Measurements from ENCODE around the gene RXRA. TPM values are rescaled to one million over a fixed set of nuclear protein-coding genes. Genes with fewer than 3 reads are reported as not detected.

Gene RXRA
- total and polyA plus RNA-seq, 2 of the 4 experiments (the other 2 are of a cell fraction): 7.5 to 17.9 TPM

- TF ChIP-seq MAFK (IDR thresholded peaks at IDR 0.05; ENCODE audit: low read depth, low read length): no peak
Measured at GRCh38 chr9:134306636-134307600, 19.3 kb upstream of the RXRA start (continued).

DNA sequence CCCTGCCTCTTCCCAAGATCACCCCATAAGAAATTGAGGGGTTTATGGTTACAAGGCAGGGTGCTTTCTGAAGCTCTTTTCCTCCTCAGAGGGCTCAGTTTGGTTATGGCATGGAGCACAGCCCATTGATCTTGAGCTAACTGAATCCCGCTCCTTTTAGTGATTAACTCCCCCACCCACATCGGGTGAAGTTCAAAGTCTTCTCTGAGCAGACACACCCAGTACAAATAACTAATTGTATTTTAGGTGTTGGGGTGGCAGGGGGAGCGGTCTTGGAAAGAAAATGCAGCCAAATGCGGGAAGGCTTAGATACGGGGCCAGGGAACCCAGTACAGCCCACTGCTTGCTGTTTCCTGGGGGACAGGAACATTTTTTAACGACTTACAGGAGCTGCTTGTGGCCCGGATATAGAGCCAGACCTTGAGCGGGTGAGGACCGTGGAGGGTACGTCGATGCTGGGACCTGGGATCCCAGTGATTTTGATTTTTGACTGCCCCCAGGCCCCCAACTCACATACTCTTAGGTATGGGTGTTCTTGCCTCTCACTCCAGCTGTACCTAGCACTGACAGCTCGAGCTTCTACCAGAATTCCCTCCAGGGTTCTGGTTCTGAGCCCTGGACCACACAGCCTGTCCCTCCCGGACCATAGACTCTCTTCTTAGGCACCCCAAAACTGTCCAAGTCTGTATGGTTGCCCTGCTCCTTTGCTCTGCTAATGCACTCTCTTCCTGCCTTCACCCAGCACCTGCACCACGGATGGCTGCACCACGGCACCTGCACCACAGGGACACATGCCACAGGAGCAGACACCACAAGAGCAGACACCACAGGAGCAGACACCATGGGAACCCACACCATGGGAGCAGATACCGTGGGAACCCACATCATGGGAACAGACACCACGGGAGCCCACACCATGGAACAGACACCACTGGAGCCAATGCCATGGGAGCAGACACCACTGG, 18.3 kb upstream of the RXRA start:
- Histone ChIP-seq H3K36me3 (ENCODE audit: control insufficient read depth, insufficient read depth, low read length) (no peaks in the 10 kb centered on the region), H2BK20ac (ENCODE audit: low read depth, low read length) (no peak overlapping the region), H3K4me2 (ENCODE audit: low read depth, low read length) (no peak overlapping the region), H2AFZ (replicated peaks; ENCODE audit: low read length, poor library complexity) (no peak overlapping the region), H3K4ac (ENCODE audit: low read depth, low read length) (no peak overlapping the region), H3K56ac (ENCODE audit: extremely low read depth, insufficient read depth, low read length) (no peak overlapping the region), H4K20me1 (ENCODE audit: insufficient read depth, low read length) (no peaks in the 10 kb centered on the region), H4K8ac (ENCODE audit: low read depth in 2 of 2, low read length in 2 of 2) (no peak overlapping the region), H3K9ac (ENCODE audit: low read depth, low read length) (no peak overlapping the region), H3K79me1 (ENCODE audit: low read depth in 1 of 2, low read length in 2 of 2) (no peaks in the 10 kb centered on the region), H3K27me3 (ENCODE audit: control insufficient read depth, insufficient read depth, low read length) (peaks cover 28% of the 10 kb centered on the region), H3K4me1 (ENCODE audit: control insufficient read depth, insufficient read depth, low read length) (no peaks in the 10 kb centered on the region), H4K5ac (ENCODE audit: low read depth, low read length) (no peak overlapping the region), H3K14ac (replicated peaks; ENCODE audit: low read depth, low read length) (no peak overlapping the region), H3K9me3 (ENCODE audit: control insufficient read depth, insufficient read depth, low read length) (peaks cover 5% of the 10 kb centered on the region), H2BK120ac (ENCODE audit: low read depth, low read length) (no peak overlapping the region), H2AK5ac (ENCODE audit: low read depth, low read length) (no peak overlapping the region), H2BK15ac (ENCODE audit: low read depth, low read length) (no peak overlapping the region), H3K27ac (ENCODE audit: insufficient read depth, low read length) (no peak overlapping the region), H2BK5ac (ENCODE audit: low read depth, low read length, poor library complexity, severe bottlenecking) (no peak overlapping the region), H3K9me1 (ENCODE audit: insufficient read depth, low read length) (no peaks in the 10 kb centered on the region), H3K23ac (ENCODE audit: low read depth, low read length) (no peak overlapping the region), H2AK9ac (replicated peaks; ENCODE audit: low read depth, low read length, poor library complexity) (no peak overlapping the region), H4K91ac (ENCODE audit: insufficient read depth, low read depth, low read length) (no peak overlapping the region), H3K18ac (ENCODE audit: low read depth, low read length) (no peak overlapping the region), H3K4me3 (ENCODE audit: insufficient read depth, low read depth, low read length) (no peak overlapping the region)
- CTCF ChIA-PET: no interaction called here
- no TSS peak for BruUV-seq (replicated peaks)
- POLR2A ChIA-PET (ENCODE audit: unreplicated experiment): no interaction called here
- dilution Hi-C loops (cut with HindIII; ENCODE audit: low sequenced_read_pairs, unreplicated experiment): no loop called here
- no peak for ATAC-seq (ENCODE audit: low read depth)
- in situ Hi-C loops (cut with MboI; ENCODE audit: low sequenced_read_pairs): no loop called here
- 83% methylated on average over 3 of the region's 17 CpGs; no CpG with 5 or more reads in 1 of the 2 experiments for WGBS, 2 experiments (ENCODE audit: extremely low coverage in 2 of 2, insufficient read length in 1 of 2)
- TF ChIP-seq SMC3 (IDR thresholded peaks at IDR 0.05; ENCODE audit: low read depth, low read length) (no peak), FOS (IDR thresholded peaks at IDR 0.05; ENCODE audit: low read depth, low read length) (no peak), MAFK (IDR thresholded peaks at IDR 0.05; ENCODE audit: low read depth, low read length) (no peak)
- intact Hi-C loops (cut with micrococcal nuclease): no loop called here
- no peak for DNase-seq
